A549 (cell line): ENCODE data around the gene MALRD1. TPM values are rescaled to one million over a fixed set of nuclear protein-coding genes. Genes with fewer than 3 reads are reported as not detected.

Experiments used
- ATAC-seq, 2 experiments: fragments of 200-7000 bp in 1 of 2; fragments of >200 bp in 1 of 2; cut with Nextera tagmentation in 1 of 2; cut with Tn5 transposase in 1 of 2; 3 replicates each; pipeline versions ENCODE4 v1.8.0 to v1.9.1; 2018 to 2020; ENCODE audit warnings: mild to moderate bottlenecking in 1 of 2, moderate library complexity in 1 of 2
- CTCF ChIA-PET: fragments of 300-600 bp; sonication (Branson Sonifier 250); formaldehyde crosslinking; extraction: SDS; loops from one replicate; lab custom pipeline; 2021; ENCODE audit warnings: antibody characterized with exemption, inconsistent platforms; lab: Yijun Ruan, JAX
- POLR2A ChIA-PET: fragments of 350-600 bp; formaldehyde crosslinking; extraction: SDS; loops from one replicate; lab custom pipeline; 2021; ENCODE audit warnings: antibody characterized with exemption, inconsistent platforms; lab: Yijun Ruan, JAX
- DNase-seq, 2 experiments: peaks; one replicate each; pipeline versions ENCODE4 v3.0.0 to v3.0.0-alpha.2; 2011 to 2016; ENCODE audit warnings: low read depth in 1 of 2, low spot score in 1 of 2
- FAIRE-seq: peaks from 2 replicates; lab custom pipeline; 2011; peaks lifted over from hg19 to GRCh38; lab: Jason Lieb, UNC
- H3K27ac ChIP-seq, 2 experiments: fragments of >200 bp; sonication (Bioruptor Twin); formaldehyde crosslinking; 3 replicates each; pipeline ENCODE4 v1.5.1; 2016 to 2017
- H3K4me1 ChIP-seq: fragments of >200 bp; sonication (Bioruptor Twin); formaldehyde crosslinking; 3 replicates; pipeline ENCODE4 v1.6.1; 2016
- H3K4me2 ChIP-seq: fragments of >200 bp; sonication (Bioruptor Twin); formaldehyde crosslinking; 3 replicates; pipeline ENCODE4 v1.6.1; 2016
- H3K4me3 ChIP-seq: fragments of >200 bp; sonication (Bioruptor Twin); formaldehyde crosslinking; 3 replicates; pipeline ENCODE4 v1.5.1; 2016
- H3K9me3 ChIP-seq: fragments of >200 bp; sonication (Bioruptor Twin); formaldehyde crosslinking; 3 replicates; pipeline ENCODE4 v1.6.1; 2016
- ATOH8 ChIP-seq: fragments of 250-450 bp; sonication (Bioruptor Pico); IDR thresholded peaks from 2 replicates; pipeline ENCODE4 v1.5.0; 2020; ENCODE audit warnings: low read depth, mild to moderate bottlenecking, moderate library complexity
- BCL3 ChIP-seq: fragments of >200 bp; sonication (Bioruptor Twin); formaldehyde crosslinking; IDR thresholded peaks from 3 replicates; pipeline ENCODE4 v1.6.1; 2016
- CBX2 ChIP-seq: fragments of 200-600 bp; sonication (generic); IDR thresholded peaks from 2 replicates; pipeline ENCODE4 v1.6.1; 2016; ENCODE audit warnings: low read depth, mild to moderate bottlenecking, borderline replicate concordance
- CBX8 ChIP-seq: fragments of 200-600 bp; sonication (generic); IDR thresholded peaks from 2 replicates; pipeline ENCODE4 v1.6.1; 2016
- CEBPB ChIP-seq, 2 experiments: fragments of >200 bp in 1 of 2; sonication (Bioruptor Twin) in 1 of 2; formaldehyde crosslinking in 1 of 2; IDR thresholded peaks; 2 replicates each; pipeline ENCODE4 v1.6.1; 2012 to 2016
- CHD4 ChIP-seq: fragments of 200-600 bp; sonication (generic); IDR thresholded peaks from 2 replicates; pipeline ENCODE4 v1.6.1; 2016; ENCODE audit warnings: antibody characterized with exemption, mild to moderate bottlenecking, borderline replicate concordance
- CTCF ChIP-seq: fragments of >200 bp; sonication (Bioruptor Twin); formaldehyde crosslinking; IDR thresholded peaks from 3 replicates; pipeline ENCODE4 v1.5.1; 2016
- E2F6 ChIP-seq: IDR thresholded peaks from 2 replicates; pipeline ENCODE4 v1.6.1; 2012; ENCODE audit warnings: low read depth, borderline replicate concordance
- EHF ChIP-seq: fragments of 250-450 bp; sonication (Bioruptor Pico); IDR thresholded peaks from 2 replicates; pipeline ENCODE4 v1.5.0; 2020; ENCODE audit warnings: mild to moderate bottlenecking
- EHMT2 ChIP-seq: fragments of 200-600 bp; sonication (generic); IDR thresholded peaks from 2 replicates; pipeline ENCODE4 v1.6.1; 2016; ENCODE audit warnings: antibody characterized with exemption, low read depth, mild to moderate bottlenecking, moderate library complexity
- FOXS1 ChIP-seq: fragments of 250-450 bp; sonication (Bioruptor Pico); IDR thresholded peaks from 2 replicates; pipeline ENCODE4 v1.5.0; 2020; ENCODE audit warnings: mild to moderate bottlenecking, moderate library complexity
- GATA3 ChIP-seq: IDR thresholded peaks from 2 replicates; pipeline ENCODE4 v1.6.1; 2012; ENCODE audit warnings: borderline replicate concordance
- HOXA7 ChIP-seq: fragments of 250-450 bp; sonication (Bioruptor Pico); IDR thresholded peaks from 2 replicates; pipeline ENCODE4 v1.5.0; 2020; ENCODE audit warnings: mild to moderate bottlenecking, moderate library complexity
- KDM1A ChIP-seq: fragments of 200-600 bp; sonication (generic); IDR thresholded peaks from 2 replicates; pipeline ENCODE4 v1.6.1; 2016; ENCODE audit warnings: low read depth, mild to moderate bottlenecking
- MAFK ChIP-seq: fragments of 450-650 bp; IDR thresholded peaks from 2 replicates; pipeline ENCODE4 v1.6.1; 2014; ENCODE audit not compliant: partially characterized antibody
- MYC ChIP-seq: IDR thresholded peaks from 2 replicates; pipeline ENCODE4 v1.6.1; 2012; ENCODE audit warnings: mild to moderate bottlenecking, inconsistent platforms, low read length, improper control_type of control experiment, borderline replicate concordance
- NR3C1 ChIP-seq: fragments of >200 bp; sonication (Bioruptor Twin); formaldehyde crosslinking; IDR thresholded peaks from 3 replicates; pipeline ENCODE4 v1.6.1; 2017
- PHF8 ChIP-seq: fragments of 200-600 bp; sonication (generic); IDR thresholded peaks from 2 replicates; pipeline ENCODE4 v1.6.1; 2016; ENCODE audit warnings: low read depth, mild to moderate bottlenecking, antibody characterized with exemption, moderate library complexity, borderline replicate concordance
- POLR2AphosphoS2 ChIP-seq: conservative IDR thresholded peaks from 2 replicates; pipeline ENCODE4 v1.6.1; 2012; ENCODE audit warnings: low read length, improper control_type of control experiment, inconsistent platforms
- RARB ChIP-seq: fragments of 250-450 bp; sonication (Bioruptor Pico); IDR thresholded peaks from 2 replicates; pipeline ENCODE4 v1.8.0; 2021; ENCODE audit warnings: mild to moderate bottlenecking, moderate library complexity
- RNF2 ChIP-seq: fragments of 200-600 bp; sonication (generic); IDR thresholded peaks from 2 replicates; pipeline ENCODE4 v1.6.1; 2016; ENCODE audit warnings: low read depth, mild to moderate bottlenecking, antibody characterized with exemption, moderate library complexity, borderline replicate concordance
- SREBF2 ChIP-seq: fragments of 450-650 bp; IDR thresholded peaks from 2 replicates; pipeline ENCODE4 v1.6.1; 2014; ENCODE audit warnings: mild to moderate bottlenecking, moderate library complexity
- ZNF302 ChIP-seq: fragments of 250-450 bp; sonication (Bioruptor Pico); IDR thresholded peaks from 2 replicates; pipeline ENCODE4 v1.9.0; 2021; ENCODE audit warnings: inconsistent platforms, mild to moderate bottlenecking, moderate library complexity
- WGBS: methylation state at CpG from one replicate; pipeline ENCODE4 v1.1.6; 2017; ENCODE audit errors: missing lambda C conversion rate; 5-methylcytosine and 5-hydroxymethylcytosine counted together
- polyA plus RNA-seq, 4 experiments: library from polyadenylated mRNA; depleted of rRNA in 3 of 4; stranded (reverse); fragments of >200 nt; fragmentation: RNase III in 1 of 4; extraction: RNeasy Plus Mini Kit Qiagen cat#74134 plus additional on column Dnase treatment in 1 of 4; gene quantifications; 2 replicates in 3 of 4; 3 replicates in 1 of 4; pipeline ENCODE4 v1.2.3, GENCODE V29; 2011 to 2017

The MALRD1 gene
- polyA plus RNA-seq, 2 of the 4 experiments (the other 2 are of a cell fraction): not detected

- Histone ChIP-seq H3K27ac (no peak overlapping the region), H3K9me3 (peaks cover 11% of the 10 kb centered on the region; the same call in 2 of the 3 replicates), H3K4me1 (no peaks in the 10 kb centered on the region), H3K4me3 (no peak overlapping the region), H3K4me2 (no peak overlapping the region)
- FAIRE-seq: no peak
- POLR2A ChIA-PET: no interaction called here
- DNase-seq: no peak
- CTCF ChIA-PET: no interaction called here
- no peak for ATAC-seq
- 0% methylated on average over 1 of the region's 1 CpG for WGBS
- no peak for TF ChIP-seq CBX2
- TF ChIP-seq ZNF302 (CRISPR knock-in tag): no peak
- TF ChIP-seq FOXS1: no peak
- TF ChIP-seq RARB (CRISPR knock-in tag): no peak
- no peak for TF ChIP-seq CHD4
- no peak for TF ChIP-seq RNF2
- no peak for TF ChIP-seq PHF8
- TF ChIP-seq CBX8: no peak
- TF ChIP-seq BCL3: no peak
- no peak for TF ChIP-seq HOXA7 (CRISPR knock-in tag)
- no peak for TF ChIP-seq KDM1A
- no peak for TF ChIP-seq CEBPB (IDR thresholded peaks at IDR 0.05)
Measured at GRCh38 chr10:19107406-19107805, 58.8 kb downstream of the MALRD1 start.

GRCh38 chr10:19111501-19112267 lies 63.1 kb downstream of the MALRD1 start:
- no peak for DNase-seq
- 3% methylated on average over 1 of the region's 1 CpG for WGBS
- Histone ChIP-seq H3K9me3 (peaks cover 11% of the 10 kb centered on the region; the same call in 2 of the 3 replicates), H3K4me3 (no peak overlapping the region), H3K27ac (no peak overlapping the region), H3K4me2 (no peak overlapping the region), H3K4me1 (no peaks in the 10 kb centered on the region)
- ATAC-seq: no peak
- TF ChIP-seq POLR2AphosphoS2: no peak
- no peak for TF ChIP-seq E2F6
- no peak for TF ChIP-seq KDM1A
- no peak for TF ChIP-seq EHF (CRISPR knock-in tag)
- no peak for TF ChIP-seq MYC
- TF ChIP-seq RNF2: no peak
- no peak for TF ChIP-seq SREBF2
- no peak for TF ChIP-seq EHMT2
- TF ChIP-seq GATA3: no peak
- TF ChIP-seq ATOH8: no peak
- TF ChIP-seq NR3C1: no peak
- TF ChIP-seq PHF8: no peak
- no peak for TF ChIP-seq MAFK
- no peak for TF ChIP-seq CTCF
- TF ChIP-seq CBX2: no peak
- ChIA-PET POLR2A (no interaction called here), CTCF (no interaction called here)
- no peak for FAIRE-seq
